ENCODE results near the gene PPP2R5C.
"Not testable (repeated sequence)": the region's sequence is repeated elsewhere in the genome, so short reads cannot be mapped to it uniquely, and the experiment has no call there.

Gene PPP2R5C

DNA sequence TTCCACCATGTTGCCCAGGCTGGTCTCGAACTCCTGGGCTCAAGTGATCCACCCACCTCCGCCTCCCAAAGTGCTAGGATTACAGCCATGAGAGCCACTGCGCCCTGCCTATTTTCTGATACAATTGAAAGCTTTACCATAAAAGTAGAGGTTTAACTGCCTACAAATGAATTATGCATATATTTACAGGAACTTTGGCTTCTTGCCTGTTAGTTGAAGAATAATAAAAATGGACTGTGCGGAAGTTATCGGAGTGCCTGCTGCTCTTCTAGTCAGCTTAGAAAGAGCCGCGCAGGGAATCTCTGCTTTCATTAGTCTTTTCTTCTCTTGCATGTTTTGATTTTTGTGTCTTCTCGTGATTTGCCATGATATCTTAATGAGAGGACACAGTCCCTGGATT is 34.5 kb downstream of the PPP2R5C start:
- Histone ChIP-seq H3K9me3 (ENCODE audit: control insufficient read depth in 1 of 2, low read length in 2 of 2) (peaks cover 0 to 3% of the 10 kb centered on the region in 2 donors), H3K36me3 (ENCODE audit: control insufficient read depth in 1 of 2, insufficient read depth in 2 of 2, low read length in 2 of 2) (peaks cover 5 to 6% of the 10 kb centered on the region in 2 donors), H3K4me1 (ENCODE audit: control insufficient read depth in 1 of 2, insufficient read depth in 2 of 2, low read length in 2 of 2) (peaks cover 6 to 14% of the 10 kb centered on the region in 2 donors), H3K27ac (ENCODE audit: low read depth, low read length) (no peak overlapping the region), H3K9ac (ENCODE audit: low read depth in 1 of 2, low read length in 2 of 2) (no peak overlapping the region), H3K4me3 (ENCODE audit: low read depth in 1 of 2, low read length in 2 of 2) (no peak overlapping the region), H3K27me3 (ENCODE audit: control insufficient read depth in 1 of 2, insufficient read depth in 2 of 2, low read length in 2 of 2) (no peaks in the 10 kb centered on the region)

DNA sequence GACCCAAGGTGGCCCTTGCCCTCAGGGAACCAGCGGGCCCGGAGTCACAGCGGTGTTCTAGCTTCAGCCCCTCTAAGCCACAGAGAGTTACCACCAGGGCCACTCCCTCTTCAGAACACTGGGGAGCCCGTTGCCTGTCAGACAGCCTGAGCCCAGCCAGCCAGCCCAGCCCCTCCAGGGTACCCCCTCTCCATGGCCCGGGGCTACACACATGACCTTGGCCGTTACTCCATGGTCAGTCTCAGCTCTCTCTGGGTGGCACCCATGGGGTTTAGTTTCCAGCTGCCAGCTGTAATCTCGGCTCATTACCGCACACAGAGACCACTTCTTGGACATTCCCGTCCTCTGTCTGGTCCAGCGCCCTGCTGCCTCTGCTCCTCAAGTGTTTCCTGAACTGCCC is 35.0 kb downstream of the PPP2R5C start:
- Histone ChIP-seq H3K9me3 (ENCODE audit: control insufficient read depth in 1 of 2, low read length in 2 of 2) (peaks cover 0 to 3% of the 10 kb centered on the region in 2 donors), H3K9ac (ENCODE audit: low read depth in 1 of 2, low read length in 2 of 2) (no peak overlapping the region), H3K36me3 (ENCODE audit: control insufficient read depth in 1 of 2, insufficient read depth in 2 of 2, low read length in 2 of 2) (peaks cover 5 to 6% of the 10 kb centered on the region in 2 donors), H3K27me3 (ENCODE audit: control insufficient read depth in 1 of 2, insufficient read depth in 2 of 2, low read length in 2 of 2) (no peaks in the 10 kb centered on the region), H3K27ac (ENCODE audit: low read depth, low read length) (no peak overlapping the region), H3K4me3 (ENCODE audit: low read depth in 1 of 2, low read length in 2 of 2) (no peak overlapping the region), H3K4me1 (ENCODE audit: control insufficient read depth in 1 of 2, insufficient read depth in 2 of 2, low read length in 2 of 2) (peaks cover 6 to 14% of the 10 kb centered on the region in 2 donors)

DNA sequence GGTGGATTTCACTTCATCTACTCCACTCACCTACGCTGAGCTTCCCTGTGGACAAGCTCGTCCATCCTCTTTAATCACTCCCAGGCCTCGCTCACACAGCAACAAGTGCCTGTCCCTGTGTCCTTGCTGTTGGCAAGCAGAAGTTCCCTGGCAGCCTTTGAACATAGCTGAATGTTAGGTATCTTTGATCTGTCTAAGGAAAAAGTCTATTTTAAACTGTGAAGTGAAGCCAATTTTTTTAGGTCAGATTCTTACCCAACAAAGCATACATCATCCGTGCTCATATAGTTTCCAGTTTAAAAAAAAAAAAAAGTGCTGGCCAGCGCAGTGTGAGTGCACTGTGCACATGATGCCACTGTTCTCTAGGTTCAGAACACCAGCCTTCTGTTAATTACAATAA is 36.3 kb downstream of the PPP2R5C start:
- Histone ChIP-seq H3K36me3 (ENCODE audit: control insufficient read depth in 1 of 2, insufficient read depth in 2 of 2, low read length in 2 of 2) (peaks cover 5 to 6% of the 10 kb centered on the region in 2 donors), H3K4me1 (ENCODE audit: control insufficient read depth in 1 of 2, insufficient read depth in 2 of 2, low read length in 2 of 2) (peaks cover 0 to under 1% of the 10 kb centered on the region in 2 donors), H3K27ac (ENCODE audit: low read depth, low read length) (no peak overlapping the region), H3K9ac (ENCODE audit: low read depth in 1 of 2, low read length in 2 of 2) (no peak overlapping the region), H3K27me3 (ENCODE audit: control insufficient read depth in 1 of 2, insufficient read depth in 2 of 2, low read length in 2 of 2) (no peaks in the 10 kb centered on the region), H3K9me3 (ENCODE audit: control insufficient read depth in 1 of 2, low read length in 2 of 2) (peaks cover 0 to 3% of the 10 kb centered on the region in 2 donors), H3K4me3 (ENCODE audit: low read depth in 1 of 2, low read length in 2 of 2) (no peak overlapping the region)

DNA sequence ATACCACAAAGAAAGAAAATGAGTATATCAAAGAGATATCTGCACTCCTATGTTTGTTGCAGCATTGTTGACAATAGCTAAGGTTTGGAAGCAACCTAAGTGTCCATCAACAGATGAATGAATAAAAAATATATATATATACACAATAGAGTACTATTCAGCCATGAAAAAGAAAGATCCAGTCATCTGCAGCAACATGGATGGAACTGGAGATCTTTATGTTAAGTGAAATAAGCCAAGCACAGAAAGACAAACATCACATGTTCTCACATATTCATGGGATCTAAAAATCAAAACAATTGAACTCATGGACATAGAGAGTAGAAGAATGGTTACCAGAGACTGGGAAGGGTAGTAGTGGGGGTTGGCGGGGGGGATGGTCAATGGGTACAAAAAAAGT is 42.9 kb downstream of the PPP2R5C start:
- not testable (repeated sequence) for H3K36me3 ChIP-seq (ENCODE audit: control insufficient read depth in 1 of 2, insufficient read depth in 2 of 2, low read length in 2 of 2); H3K4me1 ChIP-seq (ENCODE audit: control insufficient read depth in 1 of 2, insufficient read depth in 2 of 2, low read length in 2 of 2); H3K27ac ChIP-seq (ENCODE audit: low read depth, low read length)

DNA sequence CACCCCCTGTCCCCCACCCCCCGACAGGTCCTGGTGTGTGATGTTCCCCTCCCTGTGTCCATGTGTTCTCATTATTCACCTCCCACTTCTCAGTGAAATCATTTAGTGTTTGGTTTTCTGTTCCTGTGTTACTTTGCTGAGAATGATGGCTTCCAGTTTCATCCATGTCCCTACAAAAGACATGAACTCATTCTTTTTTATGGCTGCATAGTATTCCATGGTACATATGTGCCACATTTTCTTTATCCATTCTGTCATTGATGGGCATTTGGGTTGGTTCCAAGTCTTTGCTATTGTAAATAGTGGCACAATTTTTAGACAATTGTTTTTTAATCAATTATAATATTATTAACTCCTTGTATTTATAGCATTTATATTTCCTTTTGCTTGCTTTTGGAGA is 44.7 kb downstream of the PPP2R5C start:
- not testable (repeated sequence) for H3K4me3 ChIP-seq (ENCODE audit: low read depth in 1 of 2, low read length in 2 of 2); H3K27me3 ChIP-seq (ENCODE audit: control insufficient read depth in 1 of 2, insufficient read depth in 2 of 2, low read length in 2 of 2); H3K9ac ChIP-seq (ENCODE audit: low read depth in 1 of 2, low read length in 2 of 2); H3K36me3 ChIP-seq (ENCODE audit: control insufficient read depth in 1 of 2, insufficient read depth in 2 of 2, low read length in 2 of 2); H3K27ac ChIP-seq (ENCODE audit: low read depth, low read length); H3K9me3 ChIP-seq (ENCODE audit: control insufficient read depth in 1 of 2, low read length in 2 of 2)
- peaks cover 5 to 14% of the 10 kb centered on the region in 2 donors for H3K4me1 ChIP-seq (ENCODE audit: control insufficient read depth in 1 of 2, insufficient read depth in 2 of 2, low read length in 2 of 2)

More for the DNA sequence above, 42.9 kb downstream of the PPP2R5C start:
- H3K4me3 ChIP-seq (ENCODE audit: low read depth in 1 of 2, low read length in 2 of 2); H3K9me3 ChIP-seq (ENCODE audit: control insufficient read depth in 1 of 2, low read length in 2 of 2); H3K9ac ChIP-seq (ENCODE audit: low read depth in 1 of 2, low read length in 2 of 2); H3K27me3 ChIP-seq (ENCODE audit: control insufficient read depth in 1 of 2, insufficient read depth in 2 of 2, low read length in 2 of 2): not testable (repeated sequence)

DNA sequence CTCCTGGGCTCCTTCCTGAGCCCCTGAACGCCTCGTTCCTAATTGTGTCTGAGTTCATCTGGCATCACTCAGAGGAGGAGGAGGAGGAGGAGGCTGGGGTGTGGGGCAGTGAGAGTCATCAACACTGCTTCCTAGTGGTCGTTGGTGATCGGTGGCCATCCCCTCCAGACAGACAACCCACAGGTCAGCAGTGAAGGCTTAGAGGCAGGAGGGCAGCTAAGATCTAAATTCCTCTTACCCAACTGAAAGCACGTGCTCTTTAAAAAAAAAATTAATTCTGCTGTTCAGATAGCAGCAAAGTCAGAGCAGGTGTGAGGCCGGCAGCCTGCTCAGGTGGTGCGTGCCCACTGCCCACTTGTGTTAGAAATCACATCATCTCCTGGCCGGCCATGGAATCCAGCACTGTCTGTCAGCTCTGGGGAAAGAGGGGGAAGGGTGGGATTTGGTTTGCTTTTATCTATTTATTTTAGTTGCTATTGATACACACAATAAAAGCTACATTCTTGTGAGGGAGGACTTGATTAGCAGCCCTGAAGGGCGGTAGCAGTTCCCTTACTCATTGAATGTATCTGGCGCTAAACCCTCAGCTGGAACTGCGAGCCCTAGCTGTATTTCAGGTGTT is 46.6 kb downstream of the PPP2R5C start:
- H3K9me3 ChIP-seq (ENCODE audit: control insufficient read depth in 1 of 2, low read length in 2 of 2): no peaks in the 10 kb centered on the region
- no peak overlapping the region for H3K4me3 ChIP-seq (ENCODE audit: low read depth in 1 of 2, low read length in 2 of 2)
- no peak overlapping the region for H3K27ac ChIP-seq (ENCODE audit: low read depth, low read length)
- H3K27me3 ChIP-seq (ENCODE audit: control insufficient read depth in 1 of 2, insufficient read depth in 2 of 2, low read length in 2 of 2): no peaks in the 10 kb centered on the region
- H3K36me3 ChIP-seq (ENCODE audit: control insufficient read depth in 1 of 2, insufficient read depth in 2 of 2, low read length in 2 of 2): peaks cover 0 to under 1% of the 10 kb centered on the region in 2 donors
- peak overlapping the region; percentile 8 to 32 for H3K9ac ChIP-seq (ENCODE audit: low read depth in 1 of 2, low read length in 2 of 2)
- peaks cover 24 to 29% of the 10 kb centered on the region in 2 donors for H3K4me1 ChIP-seq (ENCODE audit: control insufficient read depth in 1 of 2, insufficient read depth in 2 of 2, low read length in 2 of 2)

DNA sequence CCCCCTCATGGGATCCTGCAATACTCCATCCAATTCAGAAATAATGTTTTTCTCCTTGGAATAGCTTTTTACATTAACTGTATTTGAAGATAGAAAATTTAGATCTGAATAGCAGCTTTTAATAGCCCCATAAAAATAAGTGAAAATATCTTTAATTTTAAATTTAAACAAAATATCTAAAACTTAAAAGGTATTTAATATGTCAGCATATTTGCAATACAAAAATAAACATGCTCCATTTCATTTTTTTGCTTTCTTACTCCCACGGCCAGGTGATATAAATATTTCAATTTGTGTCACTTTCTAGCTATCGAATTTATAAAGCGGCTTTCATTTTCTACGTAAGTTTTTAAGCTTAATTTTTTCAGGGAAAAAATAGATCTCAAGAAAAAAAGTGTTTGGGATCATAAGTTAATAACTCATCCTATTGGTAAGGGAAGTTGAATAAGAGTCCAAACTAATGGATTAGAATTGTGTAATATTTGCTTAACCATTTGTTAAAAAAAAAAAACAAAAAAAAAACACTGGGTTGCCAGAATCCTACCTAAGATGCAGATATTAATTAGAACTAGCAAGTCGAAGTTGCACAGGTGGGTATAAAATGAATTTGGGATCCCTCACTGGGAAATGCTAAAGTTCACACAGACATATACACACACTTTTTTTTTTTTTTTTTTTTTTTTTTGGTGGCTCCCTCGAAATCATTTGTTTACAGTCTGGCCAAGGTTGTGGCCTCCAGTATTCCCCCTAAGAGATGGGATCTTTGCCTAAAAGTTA is 47.6 kb downstream of the PPP2R5C start:
- Histone ChIP-seq H3K9me3 (ENCODE audit: control insufficient read depth in 1 of 2, low read length in 2 of 2) (no peaks in the 10 kb centered on the region), H3K27ac (ENCODE audit: low read depth, low read length) (peak overlapping the region; percentile 98), H3K9ac (ENCODE audit: low read depth in 1 of 2, low read length in 2 of 2) (peak overlapping the region; percentile 85 to 98), H3K4me3 (ENCODE audit: low read depth in 1 of 2, low read length in 2 of 2) (peak overlapping the region; percentile 79 to 90), H3K27me3 (ENCODE audit: control insufficient read depth in 1 of 2, insufficient read depth in 2 of 2, low read length in 2 of 2) (no peaks in the 10 kb centered on the region), H3K36me3 (ENCODE audit: control insufficient read depth in 1 of 2, insufficient read depth in 2 of 2, low read length in 2 of 2) (peaks cover 0 to 5% of the 10 kb centered on the region in 2 donors), H3K4me1 (ENCODE audit: control insufficient read depth in 1 of 2, insufficient read depth in 2 of 2, low read length in 2 of 2) (peaks cover 33 to 34% of the 10 kb centered on the region in 2 donors)

DNA sequence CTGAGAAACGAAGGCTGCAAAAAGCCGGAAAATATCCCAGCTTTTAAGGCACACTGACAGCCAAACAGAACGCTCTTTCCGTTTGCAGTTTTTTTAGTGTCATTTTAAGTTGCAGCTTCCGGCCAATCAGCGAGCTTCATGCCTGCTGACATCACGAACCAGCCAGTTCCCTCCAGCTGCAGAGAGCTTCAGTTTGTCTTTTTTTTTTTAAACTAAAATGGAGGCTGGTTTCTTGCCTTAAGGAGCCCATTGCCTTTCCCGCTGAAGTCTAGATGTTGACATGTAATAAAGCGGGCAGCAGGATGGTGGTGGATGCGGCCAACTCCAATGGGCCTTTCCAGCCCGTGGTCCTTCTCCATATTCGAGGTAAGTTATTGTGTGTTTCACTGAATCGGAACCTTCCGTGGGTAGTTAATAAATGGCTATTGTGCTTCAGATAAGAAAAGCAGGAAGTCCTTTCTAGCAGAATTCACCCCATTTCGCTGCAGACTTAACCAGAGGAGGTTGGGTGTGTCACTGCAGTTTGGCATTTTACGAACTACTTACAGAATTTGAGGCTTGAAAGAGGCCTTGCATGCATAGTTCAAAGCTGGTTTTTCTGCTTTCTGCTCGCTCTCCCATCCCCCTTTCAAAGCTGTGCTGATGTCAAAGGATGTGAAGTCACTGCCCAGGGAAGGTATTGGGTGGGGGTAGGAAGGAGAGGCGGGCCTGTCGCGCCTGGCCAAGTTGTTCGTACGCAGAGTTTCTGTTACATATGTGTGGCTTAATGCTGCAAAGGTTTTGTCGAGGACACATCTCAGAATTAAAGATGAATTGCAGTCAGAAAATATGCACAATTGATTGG is 48.4 kb downstream of the PPP2R5C start:
- Histone ChIP-seq H3K9me3 (ENCODE audit: control insufficient read depth in 1 of 2, low read length in 2 of 2) (no peaks in the 10 kb centered on the region), H3K4me3 (ENCODE audit: low read depth in 1 of 2, low read length in 2 of 2) (peak overlapping the region; percentile 79 to 90), H3K36me3 (ENCODE audit: control insufficient read depth in 1 of 2, insufficient read depth in 2 of 2, low read length in 2 of 2) (peaks cover 5 to 7% of the 10 kb centered on the region in 2 donors), H3K4me1 (ENCODE audit: control insufficient read depth in 1 of 2, insufficient read depth in 2 of 2, low read length in 2 of 2) (peaks cover 33 to 38% of the 10 kb centered on the region in 2 donors), H3K27me3 (ENCODE audit: control insufficient read depth in 1 of 2, insufficient read depth in 2 of 2, low read length in 2 of 2) (no peaks in the 10 kb centered on the region), H3K27ac (ENCODE audit: low read depth, low read length) (peak overlapping the region; percentile 98), H3K9ac (ENCODE audit: low read depth in 1 of 2, low read length in 2 of 2) (peak overlapping the region; percentile 85 to 98)

DNA sequence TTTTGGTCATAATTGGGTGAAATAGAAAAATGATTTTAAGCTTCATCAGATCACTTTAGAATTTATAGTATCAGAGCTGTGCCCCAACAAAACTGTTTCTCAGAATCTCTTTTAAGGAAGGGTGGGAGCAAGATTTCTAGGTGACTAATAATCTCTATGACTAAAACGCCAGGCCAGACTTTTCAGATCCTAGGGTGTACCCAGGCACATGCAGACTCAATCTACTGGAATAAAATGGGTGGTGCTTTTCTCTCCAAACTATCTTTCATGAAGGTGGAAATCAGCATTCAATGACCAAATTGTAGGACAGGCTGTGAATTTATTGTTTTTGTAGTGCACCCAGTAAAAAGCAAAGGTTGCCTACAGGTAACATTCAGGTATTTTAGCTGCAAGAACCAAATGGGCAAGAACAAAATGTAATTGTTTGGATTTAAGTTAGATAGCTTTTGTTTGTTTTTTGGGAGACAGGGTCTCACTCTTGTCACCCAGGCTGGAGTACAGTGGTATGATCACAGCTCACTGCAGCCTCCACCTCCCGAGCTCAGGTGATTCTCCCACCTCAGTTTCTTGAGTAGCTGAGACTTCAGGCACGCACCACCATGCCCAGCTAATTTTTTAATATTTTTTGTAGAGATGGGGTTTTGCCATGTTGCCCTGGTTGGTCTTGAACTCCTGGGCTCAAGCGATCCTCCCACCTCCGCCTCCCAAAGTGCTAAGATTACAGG is 49.5 kb downstream of the PPP2R5C start:
- peaks cover 5 to 11% of the 10 kb centered on the region in 2 donors for H3K36me3 ChIP-seq (ENCODE audit: control insufficient read depth in 1 of 2, insufficient read depth in 2 of 2, low read length in 2 of 2)
- H3K9me3 ChIP-seq (ENCODE audit: control insufficient read depth in 1 of 2, low read length in 2 of 2): no peaks in the 10 kb centered on the region
- peak overlapping the region; percentile 85 to 98 for H3K9ac ChIP-seq (ENCODE audit: low read depth in 1 of 2, low read length in 2 of 2)
- H3K27me3 ChIP-seq (ENCODE audit: control insufficient read depth in 1 of 2, insufficient read depth in 2 of 2, low read length in 2 of 2): no peaks in the 10 kb centered on the region
- peak overlapping the region; percentile 79 to 90 for H3K4me3 ChIP-seq (ENCODE audit: low read depth in 1 of 2, low read length in 2 of 2)
- peaks cover 33 to 38% of the 10 kb centered on the region in 2 donors for H3K4me1 ChIP-seq (ENCODE audit: control insufficient read depth in 1 of 2, insufficient read depth in 2 of 2, low read length in 2 of 2)
- H3K27ac ChIP-seq (ENCODE audit: low read depth, low read length): peak overlapping the region; percentile 98

Data from duodenal mucosa (tissue), 2 donors.